DOHH2 (cell line): ENCODE data around the gene GASK1A.

Experiments used
- CTCF ChIP-seq: fragments of 200-600 bp; sonication (generic); IDR thresholded peaks from one replicate; pipeline ENCODE4 v1.5.1; 2014; ENCODE audit warnings: antibody characterized with exemption, mild to moderate bottlenecking, low read depth, low read length; ENCODE audit not compliant: poor library complexity, severe bottlenecking
- EZH2phosphoT487 ChIP-seq: fragments of 200-600 bp; sonication (generic); IDR thresholded peaks from 2 replicates; pipeline ENCODE4 v1.6.1; 2017; ENCODE audit warnings: borderline replicate concordance, mild to moderate bottlenecking, antibody characterized with exemption, low read length, moderate library complexity, mixed read lengths

GRCh38 chr3:42996633-42997075 is 17.5 kb downstream of the GASK1A start:
- TF ChIP-seq CTCF (no peak), EZH2phosphoT487 (no peak)
